H1 (cell line): ENCODE results near the gene SYMPK.

Source experiments
- BCL11A ChIP-seq, 2 experiments: IDR thresholded peaks; one replicate each; pipeline ENCODE4 v1.6.1; 2011; ENCODE audit warnings: low read depth in 2 of 2, low read length in 2 of 2, mild to moderate bottlenecking in 2 of 2
- CEBPB ChIP-seq: IDR thresholded peaks from 2 replicates; pipeline ENCODE4 v1.6.1; 2012; ENCODE audit warnings: low read depth, low read length
- EGR1 ChIP-seq: IDR thresholded peaks from 2 replicates; pipeline ENCODE4 v1.6.1; 2011; ENCODE audit warnings: low read depth, low read length, borderline replicate concordance
- EP300 ChIP-seq, 2 experiments: IDR thresholded peaks; 1 replicate in 1 of 2; 2 replicates in 1 of 2; pipeline ENCODE4 v1.6.1; 2011 to 2012; ENCODE audit warnings: low read depth in 2 of 2, low read length in 2 of 2, mild to moderate bottlenecking in 2 of 2, borderline replicate concordance in 1 of 2, inconsistent platforms in 1 of 2, moderate library complexity in 1 of 2
- GTF2F1 ChIP-seq: IDR thresholded peaks from 2 replicates; pipeline ENCODE4 v1.6.1; 2012; ENCODE audit warnings: low read depth, low read length, improper control_type of control experiment, borderline replicate concordance
- JUND ChIP-seq: IDR thresholded peaks from 2 replicates; pipeline ENCODE4 v1.6.1; 2011; ENCODE audit warnings: mild to moderate bottlenecking, improper control_type of control experiment, low read length
- RAD21 ChIP-seq, 2 experiments: IDR thresholded peaks in 1 of 2; conservative IDR thresholded peaks in 1 of 2; 2 replicates each; pipeline ENCODE4 v1.6.1; 2011; ENCODE audit warnings: low read depth in 2 of 2, low read length in 2 of 2, improper control_type of control experiment in 1 of 2, inconsistent platforms in 1 of 2, mild to moderate bottlenecking in 1 of 2, moderate library complexity in 1 of 2
- SP1 ChIP-seq: IDR thresholded peaks from 2 replicates; pipeline ENCODE4 v1.6.1; 2011; ENCODE audit warnings: low read depth, low read length
- TF ChIP-seq, protein P1 (sequence below), 3 experiments: IDR thresholded peaks; 1 replicate in 2 of 3; 2 replicates in 1 of 3; pipeline versions ENCODE4 v1.5.1 to v1.6.1; 2011; ENCODE audit warnings: low read length in 3 of 3, mild to moderate bottlenecking in 3 of 3, inconsistent platforms in 2 of 3, low read depth in 1 of 3, moderate library complexity in 1 of 3; ENCODE audit not compliant: insufficient read depth in 1 of 3; ENCODE audit errors: control extremely low read depth in 1 of 3

DNA sequence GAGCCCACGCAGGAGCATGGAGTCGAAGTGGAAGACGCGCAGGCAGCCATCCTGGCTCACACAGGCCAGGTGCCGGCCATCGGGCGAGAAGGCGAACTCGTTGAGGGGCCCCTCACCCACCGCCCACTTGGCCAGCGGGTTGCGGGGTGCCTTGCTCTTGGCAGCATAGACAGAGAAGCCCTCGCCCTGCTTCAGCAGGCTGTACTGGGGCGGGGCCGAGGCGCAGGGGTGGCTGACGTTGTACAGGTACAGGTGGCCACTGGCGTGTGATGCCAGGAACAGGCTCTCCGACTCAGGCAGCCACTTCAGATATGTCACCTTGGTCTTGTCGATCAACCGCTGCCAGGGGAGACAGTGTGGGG lies 76.4 kb downstream of the SYMPK start:
- no peak for TF ChIP-seq EP300 (IDR thresholded peaks at IDR 0.05; ENCODE audit: borderline replicate concordance in 1 of 2, low read depth in 2 of 2, low read length in 2 of 2)
- TF ChIP-seq, protein P1, sequence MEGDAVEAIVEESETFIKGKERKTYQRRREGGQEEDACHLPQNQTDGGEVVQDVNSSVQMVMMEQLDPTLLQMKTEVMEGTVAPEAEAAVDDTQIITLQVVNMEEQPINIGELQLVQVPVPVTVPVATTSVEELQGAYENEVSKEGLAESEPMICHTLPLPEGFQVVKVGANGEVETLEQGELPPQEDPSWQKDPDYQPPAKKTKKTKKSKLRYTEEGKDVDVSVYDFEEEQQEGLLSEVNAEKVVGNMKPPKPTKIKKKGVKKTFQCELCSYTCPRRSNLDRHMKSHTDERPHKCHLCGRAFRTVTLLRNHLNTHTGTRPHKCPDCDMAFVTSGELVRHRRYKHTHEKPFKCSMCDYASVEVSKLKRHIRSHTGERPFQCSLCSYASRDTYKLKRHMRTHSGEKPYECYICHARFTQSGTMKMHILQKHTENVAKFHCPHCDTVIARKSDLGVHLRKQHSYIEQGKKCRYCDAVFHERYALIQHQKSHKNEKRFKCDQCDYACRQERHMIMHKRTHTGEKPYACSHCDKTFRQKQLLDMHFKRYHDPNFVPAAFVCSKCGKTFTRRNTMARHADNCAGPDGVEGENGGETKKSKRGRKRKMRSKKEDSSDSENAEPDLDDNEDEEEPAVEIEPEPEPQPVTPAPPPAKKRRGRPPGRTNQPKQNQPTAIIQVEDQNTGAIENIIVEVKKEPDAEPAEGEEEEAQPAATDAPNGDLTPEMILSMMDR (IDR thresholded peaks at IDR 0.05; ENCODE audit: control extremely low read depth in 1 of 3, insufficient read depth in 1 of 3, low read depth in 1 of 3, low read length in 3 of 3): no peak
- no peak for TF ChIP-seq CEBPB
- no peak for TF ChIP-seq SP1
- TF ChIP-seq RAD21 (IDR thresholded peaks at IDR 0.05 in 1 of 2, conservative IDR thresholded peaks at IDR 0.05 in 1 of 2; ENCODE audit: low read depth in 2 of 2, low read length in 2 of 2): no peak
- no peak for TF ChIP-seq JUND
- no peak for TF ChIP-seq EGR1
- TF ChIP-seq BCL11A (IDR thresholded peaks at IDR 0.05; ENCODE audit: low read depth in 2 of 2, low read length in 2 of 2): no peak
- no peak for TF ChIP-seq GTF2F1
